ENCODE data around the gene FAM222A. TPM values are rescaled to one million over a fixed set of nuclear protein-coding genes. Genes with fewer than 3 reads are reported as not detected.
A peak's percentile ranks its signal among the peaks of the same experiment; 100 is the strongest.

FAM222A gene
- total RNA-seq, 1 donor from 2014 or later: 6.2 TPM

DNA sequence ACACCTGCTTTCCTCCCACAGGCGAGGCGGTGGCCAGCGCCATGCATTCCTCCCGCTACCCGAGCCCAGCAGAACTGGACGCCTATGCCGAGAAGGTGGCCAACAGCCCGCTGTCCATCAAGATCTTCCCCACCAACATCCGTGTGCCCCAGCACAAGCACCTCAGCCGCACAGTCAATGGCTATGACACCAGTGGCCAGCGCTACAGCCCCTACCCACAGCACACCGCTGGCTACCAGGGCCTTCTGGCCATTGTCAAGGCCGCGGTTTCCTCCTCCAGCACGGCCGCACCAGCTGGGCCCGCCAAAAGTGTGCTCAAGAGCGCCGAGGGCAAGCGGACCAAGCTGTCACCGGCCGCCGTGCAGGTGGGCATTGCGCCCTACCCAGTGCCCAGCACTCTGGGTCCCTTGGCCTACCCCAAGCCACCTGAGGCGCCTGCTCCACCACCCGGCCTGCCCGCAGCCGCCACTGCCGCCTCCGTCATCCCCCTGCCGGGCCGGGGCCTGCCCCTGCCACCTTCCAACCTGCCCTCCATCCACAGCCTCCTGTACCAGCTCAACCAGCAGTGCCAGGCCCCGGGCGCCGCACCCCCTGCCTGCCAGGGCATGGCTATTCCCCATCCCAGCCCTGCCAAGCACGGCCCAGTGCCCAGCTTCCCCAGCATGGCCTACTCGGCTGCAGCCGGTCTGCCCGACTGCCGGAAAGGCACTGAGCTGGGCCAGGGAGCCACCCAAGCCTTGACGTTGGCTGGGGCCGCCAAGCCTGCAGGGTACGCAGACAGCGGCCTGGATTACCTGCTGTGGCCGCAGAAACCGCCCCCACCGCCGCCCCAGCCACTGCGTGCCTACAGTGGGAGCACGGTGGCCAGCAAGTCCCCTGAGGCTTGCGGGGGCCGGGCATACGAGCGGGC, 54.6 kb downstream of the FAM222A start:
- TF ChIP-seq, protein P1, sequence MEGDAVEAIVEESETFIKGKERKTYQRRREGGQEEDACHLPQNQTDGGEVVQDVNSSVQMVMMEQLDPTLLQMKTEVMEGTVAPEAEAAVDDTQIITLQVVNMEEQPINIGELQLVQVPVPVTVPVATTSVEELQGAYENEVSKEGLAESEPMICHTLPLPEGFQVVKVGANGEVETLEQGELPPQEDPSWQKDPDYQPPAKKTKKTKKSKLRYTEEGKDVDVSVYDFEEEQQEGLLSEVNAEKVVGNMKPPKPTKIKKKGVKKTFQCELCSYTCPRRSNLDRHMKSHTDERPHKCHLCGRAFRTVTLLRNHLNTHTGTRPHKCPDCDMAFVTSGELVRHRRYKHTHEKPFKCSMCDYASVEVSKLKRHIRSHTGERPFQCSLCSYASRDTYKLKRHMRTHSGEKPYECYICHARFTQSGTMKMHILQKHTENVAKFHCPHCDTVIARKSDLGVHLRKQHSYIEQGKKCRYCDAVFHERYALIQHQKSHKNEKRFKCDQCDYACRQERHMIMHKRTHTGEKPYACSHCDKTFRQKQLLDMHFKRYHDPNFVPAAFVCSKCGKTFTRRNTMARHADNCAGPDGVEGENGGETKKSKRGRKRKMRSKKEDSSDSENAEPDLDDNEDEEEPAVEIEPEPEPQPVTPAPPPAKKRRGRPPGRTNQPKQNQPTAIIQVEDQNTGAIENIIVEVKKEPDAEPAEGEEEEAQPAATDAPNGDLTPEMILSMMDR (IDR thresholded peaks at IDR 0.05): no peak

DNA sequence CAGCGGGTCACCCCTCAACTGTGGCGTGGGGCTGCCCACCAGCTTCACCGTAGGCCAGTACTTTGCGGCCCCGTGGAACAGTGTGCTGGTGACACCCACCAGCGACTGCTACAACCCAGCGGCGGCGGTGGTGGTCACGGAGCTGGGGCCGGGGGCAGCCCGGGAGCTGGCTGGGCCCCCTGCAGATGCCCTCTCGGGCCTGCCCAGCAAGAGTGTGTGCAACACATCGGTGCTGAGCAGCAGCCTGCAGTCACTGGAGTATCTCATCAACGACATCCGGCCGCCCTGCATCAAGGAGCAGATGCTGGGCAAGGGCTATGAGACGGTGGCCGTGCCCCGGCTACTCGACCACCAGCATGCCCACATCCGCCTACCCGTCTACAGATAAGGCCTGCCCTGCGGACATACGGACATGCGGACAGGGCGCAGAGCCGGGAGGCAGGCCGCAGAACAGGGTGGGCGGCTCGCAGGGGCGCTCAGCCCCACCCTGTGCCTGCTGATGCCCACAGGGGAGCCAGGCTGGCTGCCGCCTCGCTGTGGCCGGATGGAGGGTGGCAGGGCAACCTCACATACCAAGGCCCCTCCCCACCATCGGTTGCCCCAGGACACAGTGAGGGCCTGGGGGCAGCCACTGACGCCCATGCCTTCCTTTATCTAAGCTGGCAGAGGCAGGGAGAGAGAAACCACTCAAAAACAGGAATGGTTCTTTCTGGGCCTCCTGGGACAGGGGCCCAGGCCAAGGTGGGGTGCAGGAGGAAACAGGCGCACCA, 55.5 kb downstream of the FAM222A start:
- Histone ChIP-seq H3K27me3 (no peaks in the 10 kb centered on the region), H3K4me3 (no peak overlapping the region), H3K36me3 (no peaks in the 10 kb centered on the region), H3K27ac (no peak overlapping the region), H3K9me3 (no peaks in the 10 kb centered on the region), H3K4me1 (no peaks in the 10 kb centered on the region)
- TF ChIP-seq, protein P1 (IDR thresholded peaks at IDR 0.05): no peak
- intact Hi-C loops (cut with DNase I): no loop called here
- peak; percentile 63 for DNase-seq
- ATAC-seq: no peak

More for the DNA sequence above, 54.6 kb downstream of the FAM222A start:
- H3K4me1 ChIP-seq: no peaks in the 10 kb centered on the region
- no peaks in the 10 kb centered on the region for H3K27me3 ChIP-seq
- no peaks in the 10 kb centered on the region for H3K36me3 ChIP-seq
- DNase-seq (peak; percentile 62), ATAC-seq (no peak)
- H3K9me3 ChIP-seq: no peaks in the 10 kb centered on the region
- H3K27ac ChIP-seq: no peak overlapping the region
- intact Hi-C loops (cut with DNase I): no loop called here
- no peak overlapping the region for H3K4me3 ChIP-seq

DNA sequence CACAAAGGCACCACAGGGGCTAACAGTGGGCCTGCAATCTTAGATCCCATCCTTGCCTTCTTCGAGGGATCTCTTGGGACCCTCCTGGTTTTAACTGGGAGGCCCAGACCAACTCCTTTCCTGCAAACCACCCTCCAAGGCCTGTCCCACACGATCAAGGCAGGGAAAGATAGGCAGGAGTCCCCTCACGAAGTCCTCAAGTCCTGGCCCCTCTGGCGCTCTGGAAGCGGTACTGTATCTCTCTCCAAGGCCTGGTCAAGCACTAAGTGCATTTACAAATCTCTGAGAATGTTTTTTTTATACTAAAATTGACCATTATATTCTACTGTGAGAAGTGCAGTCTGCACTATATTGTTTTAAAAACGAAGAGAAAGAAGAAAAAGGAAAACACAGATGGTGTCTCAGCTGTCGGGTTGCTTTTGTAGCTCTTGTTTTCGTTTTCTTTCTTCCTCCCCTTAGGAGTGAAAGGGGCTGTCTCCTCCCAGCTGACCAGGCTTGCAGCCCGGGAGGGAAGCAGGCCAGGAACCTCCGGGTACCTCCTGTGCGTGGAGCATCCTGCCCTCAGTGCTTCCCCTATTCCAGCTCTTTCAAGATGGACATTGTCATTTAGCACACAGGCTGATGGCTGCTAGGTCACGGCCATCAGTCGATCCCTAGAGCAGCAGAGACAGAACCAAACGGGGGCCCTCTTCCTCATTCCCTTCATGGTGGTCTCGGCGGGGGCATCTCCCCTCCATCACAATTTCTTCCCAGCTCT, 56.7 kb downstream of the FAM222A start:
- Histone ChIP-seq H3K9me3 (no peaks in the 10 kb centered on the region), H3K36me3 (no peaks in the 10 kb centered on the region), H3K4me3 (no peak overlapping the region), H3K4me1 (no peaks in the 10 kb centered on the region), H3K27ac (no peak overlapping the region), H3K27me3 (no peaks in the 10 kb centered on the region)
- ATAC-seq (no peak), DNase-seq (peak; percentile 23)
- TF ChIP-seq, protein P1 (IDR thresholded peaks at IDR 0.05): no peak
- intact Hi-C loops (cut with DNase I): no loop called here

DNA sequence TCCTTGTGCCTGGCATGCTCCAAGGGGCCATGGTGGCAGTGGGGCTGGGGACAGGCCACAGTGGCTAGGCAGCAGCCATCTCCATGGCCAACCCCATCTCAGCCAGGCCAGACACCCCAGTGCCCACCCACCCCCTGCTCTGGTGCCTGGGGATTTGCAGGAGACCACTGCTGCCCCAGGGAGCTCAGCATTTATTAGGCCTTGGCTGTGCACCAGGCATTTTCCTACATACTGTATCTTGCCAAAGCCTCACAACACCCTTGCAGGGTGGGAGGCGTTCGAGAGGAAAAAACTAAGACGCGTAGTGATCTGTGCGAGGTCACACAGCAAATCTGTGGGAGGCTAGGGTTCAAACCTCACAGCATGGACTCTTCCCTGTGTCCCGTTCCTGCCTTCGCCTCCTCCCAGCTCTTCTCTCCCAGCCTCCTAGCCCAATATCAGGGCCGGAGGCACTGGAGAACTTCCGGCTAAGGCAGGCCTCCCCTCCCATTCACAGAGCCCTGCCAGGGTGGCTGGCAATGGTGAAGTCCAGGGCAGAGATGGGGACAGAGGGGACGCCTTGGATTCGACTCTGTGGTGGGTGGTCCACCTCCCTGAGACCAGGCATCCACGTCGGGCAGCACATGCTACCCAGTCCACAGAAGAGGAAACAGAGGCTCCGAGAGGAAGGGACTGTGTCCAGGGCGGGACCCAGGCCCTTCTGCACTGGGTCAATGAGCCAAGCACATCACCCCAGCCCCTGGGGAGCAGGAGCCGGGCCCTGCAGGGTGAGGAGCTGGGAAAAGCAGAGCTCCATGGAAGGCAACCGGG, 57.4 kb downstream of the FAM222A start:
- TF ChIP-seq, protein P1 (IDR thresholded peaks at IDR 0.05): no peak
- no peaks in the 10 kb centered on the region for H3K4me1 ChIP-seq
- no peaks in the 10 kb centered on the region for H3K36me3 ChIP-seq
- intact Hi-C loops (cut with DNase I): no loop called here
- H3K27ac ChIP-seq: no peak overlapping the region
- H3K4me3 ChIP-seq: no peak overlapping the region
- DNase-seq (peak; percentile 47), ATAC-seq (no peak)
- H3K9me3 ChIP-seq: no peaks in the 10 kb centered on the region
- no peaks in the 10 kb centered on the region for H3K27me3 ChIP-seq
